HEK293T (cell line): ENCODE data around the gene APLP2.

ENCODE experiments used
- BHLHE40 ChIP-seq: fragments of 450-650 bp; IDR thresholded peaks from 2 replicates; pipeline ENCODE4 v1.6.1; 2016; ENCODE audit warnings: mild to moderate bottlenecking, moderate library complexity, borderline replicate concordance
- CTBP1 ChIP-seq: fragments of 450-650 bp; IDR thresholded peaks from 2 replicates; pipeline ENCODE4 v1.6.1; 2016; ENCODE audit warnings: borderline replicate concordance
- ELF4 ChIP-seq: fragments of 450-650 bp; IDR thresholded peaks from 2 replicates; pipeline ENCODE4 v1.6.1; 2017; ENCODE audit warnings: antibody characterized with exemption
- FOXA1 ChIP-seq: fragments of 450-650 bp; IDR thresholded peaks from 2 replicates; pipeline ENCODE4 v1.6.1; 2016; ENCODE audit warnings: mild to moderate bottlenecking
- FOXK2 ChIP-seq: fragments of 450-650 bp; IDR thresholded peaks from 2 replicates; pipeline ENCODE4 v1.6.1; 2016; ENCODE audit warnings: mild to moderate bottlenecking
- FOXM1 ChIP-seq: fragments of 450-650 bp; IDR thresholded peaks from 2 replicates; pipeline ENCODE4 v1.6.1; 2017; ENCODE audit warnings: mild to moderate bottlenecking, borderline replicate concordance
- HDGF ChIP-seq: fragments of 450-650 bp; IDR thresholded peaks from 2 replicates; pipeline ENCODE4 v1.6.1; 2017; ENCODE audit warnings: antibody characterized with exemption, borderline replicate concordance
- NFRKB ChIP-seq: fragments of 450-650 bp; IDR thresholded peaks from 2 replicates; pipeline ENCODE4 v1.6.1; 2016; ENCODE audit warnings: mild to moderate bottlenecking, moderate library complexity
- SP1 ChIP-seq: fragments of 450-650 bp; IDR thresholded peaks from 2 replicates; pipeline ENCODE4 v1.6.1; 2017
- SUZ12 ChIP-seq: fragments of 450-650 bp; IDR thresholded peaks from 2 replicates; pipeline ENCODE4 v1.6.1; 2016; ENCODE audit warnings: mild to moderate bottlenecking
- TARDBP ChIP-seq: fragments of 450-650 bp; IDR thresholded peaks from 2 replicates; pipeline ENCODE4 v1.6.1; 2016
- ZNF384 ChIP-seq: fragments of 450-650 bp; IDR thresholded peaks from 2 replicates; pipeline ENCODE4 v1.6.1; 2016

- TF ChIP-seq SP1, result no peak
- TF ChIP-seq CTBP1, result no peak
- TF ChIP-seq FOXM1, result no peak
- TF ChIP-seq ZNF384, result no peak
- no peak for TF ChIP-seq FOXK2
- no peak for TF ChIP-seq FOXA1
- no peak for TF ChIP-seq SUZ12
- no peak for TF ChIP-seq TARDBP
- no peak for TF ChIP-seq NFRKB
- TF ChIP-seq BHLHE40, result no peak
- no peak for TF ChIP-seq ELF4
- no peak for TF ChIP-seq HDGF
These were observed 8.4 kb downstream of the APLP2 start for GRCh38 chr11:130078080-130078479.
